ENCODE data around the gene UVRAG.

GRCh38 chr11:76148941-76149613, 334.1 kb downstream of the UVRAG start:
- TF ChIP-seq, protein P1, sequence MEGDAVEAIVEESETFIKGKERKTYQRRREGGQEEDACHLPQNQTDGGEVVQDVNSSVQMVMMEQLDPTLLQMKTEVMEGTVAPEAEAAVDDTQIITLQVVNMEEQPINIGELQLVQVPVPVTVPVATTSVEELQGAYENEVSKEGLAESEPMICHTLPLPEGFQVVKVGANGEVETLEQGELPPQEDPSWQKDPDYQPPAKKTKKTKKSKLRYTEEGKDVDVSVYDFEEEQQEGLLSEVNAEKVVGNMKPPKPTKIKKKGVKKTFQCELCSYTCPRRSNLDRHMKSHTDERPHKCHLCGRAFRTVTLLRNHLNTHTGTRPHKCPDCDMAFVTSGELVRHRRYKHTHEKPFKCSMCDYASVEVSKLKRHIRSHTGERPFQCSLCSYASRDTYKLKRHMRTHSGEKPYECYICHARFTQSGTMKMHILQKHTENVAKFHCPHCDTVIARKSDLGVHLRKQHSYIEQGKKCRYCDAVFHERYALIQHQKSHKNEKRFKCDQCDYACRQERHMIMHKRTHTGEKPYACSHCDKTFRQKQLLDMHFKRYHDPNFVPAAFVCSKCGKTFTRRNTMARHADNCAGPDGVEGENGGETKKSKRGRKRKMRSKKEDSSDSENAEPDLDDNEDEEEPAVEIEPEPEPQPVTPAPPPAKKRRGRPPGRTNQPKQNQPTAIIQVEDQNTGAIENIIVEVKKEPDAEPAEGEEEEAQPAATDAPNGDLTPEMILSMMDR (IDR thresholded peaks at IDR 0.05; ENCODE audit: insufficient read depth, low read length) = no peak
- TF ChIP-seq, protein P2, sequence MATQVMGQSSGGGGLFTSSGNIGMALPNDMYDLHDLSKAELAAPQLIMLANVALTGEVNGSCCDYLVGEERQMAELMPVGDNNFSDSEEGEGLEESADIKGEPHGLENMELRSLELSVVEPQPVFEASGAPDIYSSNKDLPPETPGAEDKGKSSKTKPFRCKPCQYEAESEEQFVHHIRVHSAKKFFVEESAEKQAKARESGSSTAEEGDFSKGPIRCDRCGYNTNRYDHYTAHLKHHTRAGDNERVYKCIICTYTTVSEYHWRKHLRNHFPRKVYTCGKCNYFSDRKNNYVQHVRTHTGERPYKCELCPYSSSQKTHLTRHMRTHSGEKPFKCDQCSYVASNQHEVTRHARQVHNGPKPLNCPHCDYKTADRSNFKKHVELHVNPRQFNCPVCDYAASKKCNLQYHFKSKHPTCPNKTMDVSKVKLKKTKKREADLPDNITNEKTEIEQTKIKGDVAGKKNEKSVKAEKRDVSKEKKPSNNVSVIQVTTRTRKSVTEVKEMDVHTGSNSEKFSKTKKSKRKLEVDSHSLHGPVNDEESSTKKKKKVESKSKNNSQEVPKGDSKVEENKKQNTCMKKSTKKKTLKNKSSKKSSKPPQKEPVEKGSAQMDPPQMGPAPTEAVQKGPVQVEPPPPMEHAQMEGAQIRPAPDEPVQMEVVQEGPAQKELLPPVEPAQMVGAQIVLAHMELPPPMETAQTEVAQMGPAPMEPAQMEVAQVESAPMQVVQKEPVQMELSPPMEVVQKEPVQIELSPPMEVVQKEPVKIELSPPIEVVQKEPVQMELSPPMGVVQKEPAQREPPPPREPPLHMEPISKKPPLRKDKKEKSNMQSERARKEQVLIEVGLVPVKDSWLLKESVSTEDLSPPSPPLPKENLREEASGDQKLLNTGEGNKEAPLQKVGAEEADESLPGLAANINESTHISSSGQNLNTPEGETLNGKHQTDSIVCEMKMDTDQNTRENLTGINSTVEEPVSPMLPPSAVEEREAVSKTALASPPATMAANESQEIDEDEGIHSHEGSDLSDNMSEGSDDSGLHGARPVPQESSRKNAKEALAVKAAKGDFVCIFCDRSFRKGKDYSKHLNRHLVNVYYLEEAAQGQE (IDR thresholded peaks at IDR 0.05; ENCODE audit: insufficient replicate concordance, low read depth) = no peak
- no peak for TF ChIP-seq POLR2AphosphoS5 (IDR thresholded peaks at IDR 0.05; ENCODE audit: low read depth)
- TF ChIP-seq SPI1 (IDR thresholded peaks at IDR 0.05; ENCODE audit: borderline replicate concordance, low read depth) = no peak
- no peak for TF ChIP-seq GABPA (IDR thresholded peaks at IDR 0.05; ENCODE audit: low read depth)

All from HL-60 (cell line).